Keratinocyte (primary cell): ENCODE data around the gene AP3B1.

Experiments used
- CTCF ChIP-seq, 3 experiments: IDR thresholded peaks in 1 of 3; conservative IDR thresholded peaks in 1 of 3; optimal IDR thresholded peaks in 1 of 3; 2 replicates in 2 of 3; 3 replicates in 1 of 3; pipeline versions ENCODE3 to v1.5.1; 2011; ENCODE audit warnings: low read length in 3 of 3, mild to moderate bottlenecking in 3 of 3, moderate library complexity in 2 of 3, control low read depth in 1 of 3, inconsistent platforms in 1 of 3; ENCODE audit not compliant: insufficient read depth in 2 of 3; ENCODE audit errors: extremely low read depth in 1 of 3
- EZH2 ChIP-seq: IDR thresholded peaks from one replicate; pipeline ENCODE4 v1.6.1; 2012; ENCODE audit warnings: inconsistent platforms, mild to moderate bottlenecking, low read length, moderate library complexity

DNA sequence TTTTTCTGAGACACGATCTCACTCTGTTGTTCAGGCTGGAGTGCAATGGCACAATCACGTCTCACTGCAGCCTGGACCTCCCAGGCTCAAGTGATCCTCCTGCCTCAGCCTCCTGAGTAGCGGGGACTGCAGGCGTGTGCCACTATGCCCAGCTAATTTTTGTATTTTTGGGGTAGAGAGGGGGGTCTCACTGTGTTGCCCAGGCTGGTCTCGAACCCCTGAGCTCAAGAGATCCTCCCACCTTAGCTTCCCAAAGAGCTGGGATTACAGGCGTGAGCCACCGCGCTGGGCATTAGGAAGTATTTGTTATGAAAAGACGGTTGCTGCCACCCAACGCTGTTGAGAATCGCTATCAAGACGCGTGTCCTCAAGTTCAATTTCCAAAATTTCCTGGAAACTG lies 337.4 kb downstream of the AP3B1 start:
- TF ChIP-seq CTCF (optimal IDR thresholded peaks at IDR 0.05 in 1 of 3, IDR thresholded peaks at IDR 0.05 in 1 of 3, conservative IDR thresholded peaks at IDR 0.05 in 1 of 3; ENCODE audit: extremely low read depth in 1 of 3, insufficient read depth in 2 of 3, low read length in 3 of 3) (no peak), EZH2 (no peak)
